A549 (cell line): ENCODE data around the gene SLC6A17. TPM values are rescaled to one million over a fixed set of nuclear protein-coding genes. Genes with fewer than 3 reads are reported as not detected.

ENCODE experiments used
- ATAC-seq, 2 experiments: fragments of 200-7000 bp in 1 of 2; fragments of >200 bp in 1 of 2; cut with Nextera tagmentation in 1 of 2; cut with Tn5 transposase in 1 of 2; 3 replicates each; pipeline versions ENCODE4 v1.8.0 to v1.9.1; 2018 to 2020; ENCODE audit warnings: mild to moderate bottlenecking in 1 of 2, moderate library complexity in 1 of 2
- CTCF ChIA-PET: fragments of 300-600 bp; sonication (Branson Sonifier 250); formaldehyde crosslinking; extraction: SDS; loops from one replicate; lab custom pipeline; 2021; ENCODE audit warnings: antibody characterized with exemption, inconsistent platforms; lab: Yijun Ruan, JAX
- POLR2A ChIA-PET: fragments of 350-600 bp; formaldehyde crosslinking; extraction: SDS; loops from one replicate; lab custom pipeline; 2021; ENCODE audit warnings: antibody characterized with exemption, inconsistent platforms; lab: Yijun Ruan, JAX
- DNase-seq, 2 experiments: peaks; one replicate each; pipeline versions ENCODE4 v3.0.0 to v3.0.0-alpha.2; 2011 to 2016; ENCODE audit warnings: low read depth in 1 of 2, low spot score in 1 of 2
- FAIRE-seq: peaks from 2 replicates; lab custom pipeline; 2011; peaks lifted over from hg19 to GRCh38; lab: Jason Lieb, UNC
- H3K27ac ChIP-seq, 2 experiments: fragments of >200 bp; sonication (Bioruptor Twin); formaldehyde crosslinking; 3 replicates each; pipeline ENCODE4 v1.5.1; 2016 to 2017
- H3K4me1 ChIP-seq: fragments of >200 bp; sonication (Bioruptor Twin); formaldehyde crosslinking; 3 replicates; pipeline ENCODE4 v1.6.1; 2016
- H3K4me2 ChIP-seq: fragments of >200 bp; sonication (Bioruptor Twin); formaldehyde crosslinking; 3 replicates; pipeline ENCODE4 v1.6.1; 2016
- H3K4me3 ChIP-seq: fragments of >200 bp; sonication (Bioruptor Twin); formaldehyde crosslinking; 3 replicates; pipeline ENCODE4 v1.5.1; 2016
- H3K9me3 ChIP-seq: fragments of >200 bp; sonication (Bioruptor Twin); formaldehyde crosslinking; 3 replicates; pipeline ENCODE4 v1.6.1; 2016
- BCL3 ChIP-seq: fragments of >200 bp; sonication (Bioruptor Twin); formaldehyde crosslinking; IDR thresholded peaks from 3 replicates; pipeline ENCODE4 v1.6.1; 2016
- CBX2 ChIP-seq: fragments of 200-600 bp; sonication (generic); IDR thresholded peaks from 2 replicates; pipeline ENCODE4 v1.6.1; 2016; ENCODE audit warnings: low read depth, mild to moderate bottlenecking, borderline replicate concordance
- CHD4 ChIP-seq: fragments of 200-600 bp; sonication (generic); IDR thresholded peaks from 2 replicates; pipeline ENCODE4 v1.6.1; 2016; ENCODE audit warnings: antibody characterized with exemption, mild to moderate bottlenecking, borderline replicate concordance
- E2F6 ChIP-seq: IDR thresholded peaks from 2 replicates; pipeline ENCODE4 v1.6.1; 2012; ENCODE audit warnings: low read depth, borderline replicate concordance
- ELK1 ChIP-seq: fragments of 150-350 bp; IDR thresholded peaks from 2 replicates; pipeline ENCODE4 v1.6.1; 2014; ENCODE audit warnings: low read depth, mild to moderate bottlenecking, low read length
- FOSL2 ChIP-seq, 2 experiments: fragments of 450-650 bp in 1 of 2; fragments of >200 bp in 1 of 2; sonication (Bioruptor Twin) in 1 of 2; formaldehyde crosslinking; IDR thresholded peaks; 2 replicates each; pipeline versions ENCODE4 v1.5.0 to v1.6.1; 2016 to 2020; ENCODE audit warnings: mild to moderate bottlenecking in 1 of 2, moderate library complexity in 1 of 2
- GATA3 ChIP-seq: IDR thresholded peaks from 2 replicates; pipeline ENCODE4 v1.6.1; 2012; ENCODE audit warnings: borderline replicate concordance
- HOXB13 ChIP-seq: fragments of 250-450 bp; sonication (Bioruptor Pico); IDR thresholded peaks from 2 replicates; pipeline ENCODE4 v1.5.0; 2020; ENCODE audit warnings: low read depth, mild to moderate bottlenecking, moderate library complexity
- HOXB5 ChIP-seq: fragments of 250-450 bp; sonication (Bioruptor Pico); IDR thresholded peaks from 2 replicates; pipeline ENCODE4 v1.5.0; 2020; ENCODE audit warnings: mild to moderate bottlenecking, moderate library complexity
- JUN ChIP-seq, 2 experiments: fragments of >200 bp; sonication (Bioruptor Twin); formaldehyde crosslinking; IDR thresholded peaks; 2 replicates in 1 of 2; 3 replicates in 1 of 2; pipeline ENCODE4 v1.6.1; 2016 to 2017
- MAFK ChIP-seq: fragments of 450-650 bp; IDR thresholded peaks from 2 replicates; pipeline ENCODE4 v1.6.1; 2014; ENCODE audit not compliant: partially characterized antibody
- MAX ChIP-seq: IDR thresholded peaks from 2 replicates; pipeline ENCODE4 v1.6.1; 2012
- MAZ ChIP-seq: fragments of 150-350 bp; IDR thresholded peaks from 2 replicates; pipeline ENCODE4 v1.6.1; 2014; ENCODE audit warnings: antibody characterized with exemption, low read depth, low read length, borderline replicate concordance
- PBX3 ChIP-seq: IDR thresholded peaks from 2 replicates; pipeline ENCODE4 v1.6.1; 2012
- PHF8 ChIP-seq: fragments of 200-600 bp; sonication (generic); IDR thresholded peaks from 2 replicates; pipeline ENCODE4 v1.6.1; 2016; ENCODE audit warnings: low read depth, mild to moderate bottlenecking, antibody characterized with exemption, moderate library complexity, borderline replicate concordance
- RFX5 ChIP-seq: fragments of 450-650 bp; IDR thresholded peaks from 2 replicates; pipeline ENCODE4 v1.7.1; 2014; ENCODE audit warnings: antibody characterized with exemption, mild to moderate bottlenecking, moderate library complexity
- SMC3 ChIP-seq: fragments of >200 bp; sonication (Bioruptor Twin); formaldehyde crosslinking; IDR thresholded peaks from 3 replicates; pipeline ENCODE4 v1.6.1; 2018; ENCODE audit warnings: inconsistent platforms
- SREBF2 ChIP-seq: fragments of 450-650 bp; IDR thresholded peaks from 2 replicates; pipeline ENCODE4 v1.6.1; 2014; ENCODE audit warnings: mild to moderate bottlenecking, moderate library complexity
- TFCP2L1 ChIP-seq: fragments of 250-450 bp; sonication (Bioruptor Pico); IDR thresholded peaks from 2 replicates; pipeline ENCODE4 v1.5.0; 2021; ENCODE audit warnings: mild to moderate bottlenecking
- ZC3H11A ChIP-seq: fragments of 450-650 bp; IDR thresholded peaks from 2 replicates; pipeline ENCODE4 v1.6.1; 2014; ENCODE audit warnings: antibody characterized with exemption, mild to moderate bottlenecking
- WGBS: methylation state at CpG from one replicate; pipeline ENCODE4 v1.1.6; 2017; ENCODE audit errors: missing lambda C conversion rate; 5-methylcytosine and 5-hydroxymethylcytosine counted together
- polyA plus RNA-seq, 4 experiments: library from polyadenylated mRNA; depleted of rRNA in 3 of 4; stranded (reverse); fragments of >200 nt; fragmentation: RNase III in 1 of 4; extraction: RNeasy Plus Mini Kit Qiagen cat#74134 plus additional on column Dnase treatment in 1 of 4; gene quantifications; 2 replicates in 3 of 4; 3 replicates in 1 of 4; pipeline ENCODE4 v1.2.3, GENCODE V29; 2011 to 2017

Gene SLC6A17
- polyA plus RNA-seq, 2 of the 4 experiments (the other 2 are of a cell fraction), result 0.56 to 2.2 TPM

GRCh38 chr1:110209715-110210603, 59.7 kb downstream of the SLC6A17 start, which contains the start of gene KCNC4:
TSS of gene KCNC4 (plus strand) at chr1:110210314. CDS start at chr1:110211500, 1,186 bp downstream.
- peak within 1 kb of the TSS; percentile 77 for H3K4me3 ChIP-seq
- 45% methylated on average over 11 of the region's 103 CpGs for WGBS
- CTCF ChIA-PET, result interaction anchor here (0.8 to 16.7 kb wide), 11 partner anchors 10 to 293 kb away, joined by 3 to 354 read pairs (median 20); partner anchors contain the start of gene PROK1
- no peak for FAIRE-seq
- peak within 1 kb of the TSS; percentile 97 for H3K4me2 ChIP-seq
- TF ChIP-seq PBX3 (no peak), RFX5 (no peak), TFCP2L1 (CRISPR knock-in tag) (no peak), FOSL2 (IDR thresholded peaks at IDR 0.05) (no peak), FOSL2 (CRISPR knock-in tag; IDR thresholded peaks at IDR 0.05) (no peak)
- TF ChIP-seq, all 56 proteins: peak for 0
- ATAC-seq (peak; percentile 84 to 91), DNase-seq (peak; percentile 58 to 81)
- no peaks in the 10 kb centered on the region for H3K9me3 ChIP-seq
- POLR2A ChIA-PET, result interaction anchor here (1.2 kb wide), 1 partner anchor 128 kb away, joined by 4 read pairs; the partner anchor contains the start of gene RBM15
- H3K27ac ChIP-seq, result peak within 1 kb of the TSS; percentile 83 to 94
- H3K4me1 ChIP-seq, result peaks cover 4% of the 10 kb centered on the region; the same call in 2 of the 3 replicates

- TF ChIP-seq E2F6 (peak; percentile 69; the same call in 1 of the 2 replicates), FOSL2 (IDR thresholded peaks at IDR 0.05) (no peak), FOSL2 (CRISPR knock-in tag; IDR thresholded peaks at IDR 0.05) (no peak), MAX (peak; percentile 56; the same call in 1 of the 2 replicates), CHD4 (no peak), JUN (IDR thresholded peaks at IDR 0.05) (peak in 1 of 2 experiments; percentile 29; a peak in 1 of 5 replicates), ELK1 (no peak), HOXB5 (no peak)
- POLR2A ChIA-PET, result interaction anchor here (1.2 kb wide), 1 partner anchor 127 kb away, joined by 4 read pairs; the partner anchor contains the start of gene RBM15
- DNase-seq (peak; percentile 10 to 25), ATAC-seq (peak; percentile 29 to 48; a peak in 5 of 6 replicates), FAIRE-seq (no peak)
- Histone ChIP-seq H3K4me3 (peak overlapping the region; percentile 77), H3K27ac (peak overlapping the region; percentile 83 to 94), H3K9me3 (no peaks in the 10 kb centered on the region), H3K4me2 (peak overlapping the region; percentile 97), H3K4me1 (peaks cover 4% of the 10 kb centered on the region; the same call in 2 of the 3 replicates)
- CTCF ChIA-PET, result interaction anchor here (0.8 to 16.7 kb wide), 8 partner anchors 8 to 284 kb away, joined by 3 to 338 read pairs (median 7); partner anchors contain the start of gene PROK1
- WGBS, result 4% methylated on average over 20 of the region's 101 CpGs
These were observed 60.6 kb downstream of the SLC6A17 start for GRCh38 chr1:110210604-110211495.

- FAIRE-seq, result no peak
- no peak for ATAC-seq
- peaks cover 4% of the 10 kb centered on the region; the same call in 2 of the 3 replicates for H3K4me1 ChIP-seq
These were observed 61.3 kb downstream of the SLC6A17 start for GRCh38 chr1:110211496-110212168.

More at GRCh38 chr1:110211496-110212168, 61.3 kb downstream of the SLC6A17 start:
- POLR2A ChIA-PET, result no interaction called here
- Histone ChIP-seq H3K4me3 (peak overlapping the region; percentile 77), H3K4me2 (peak overlapping the region; percentile 97), H3K9me3 (no peaks in the 10 kb centered on the region), H3K27ac (peak overlapping the region; percentile 83 to 94; a peak in 5 of 6 replicates)
- CTCF ChIA-PET, result interaction anchor here (1.0 to 16.7 kb wide), 8 partner anchors 9 to 283 kb away, joined by 3 to 338 read pairs (median 7); partner anchors contain the start of gene PROK1
- TF ChIP-seq GATA3 (no peak), BCL3 (no peak), MAFK (no peak), PHF8 (no peak), MAZ (no peak), PBX3 (no peak), SMC3 (no peak), JUN (IDR thresholded peaks at IDR 0.05) (no peak), SREBF2 (no peak), ZC3H11A (no peak), CBX2 (no peak), HOXB13 (CRISPR knock-in tag) (no peak)
- 92% methylated on average over 51 of the region's 81 CpGs for WGBS
- no peak for DNase-seq
